ENCODE results near the gene UBE3B. TPM values are rescaled to one million over a fixed set of nuclear protein-coding genes. Genes with fewer than 3 reads are reported as not detected.
"Not testable (repeated sequence)": the region's sequence is repeated elsewhere in the genome, so short reads cannot be mapped to it uniquely, and the experiment has no call there.

The UBE3B gene
- total RNA-seq, 4 donors from 2014 or later: 53.2 to 94.1 (median 61.6) TPM

DNA sequence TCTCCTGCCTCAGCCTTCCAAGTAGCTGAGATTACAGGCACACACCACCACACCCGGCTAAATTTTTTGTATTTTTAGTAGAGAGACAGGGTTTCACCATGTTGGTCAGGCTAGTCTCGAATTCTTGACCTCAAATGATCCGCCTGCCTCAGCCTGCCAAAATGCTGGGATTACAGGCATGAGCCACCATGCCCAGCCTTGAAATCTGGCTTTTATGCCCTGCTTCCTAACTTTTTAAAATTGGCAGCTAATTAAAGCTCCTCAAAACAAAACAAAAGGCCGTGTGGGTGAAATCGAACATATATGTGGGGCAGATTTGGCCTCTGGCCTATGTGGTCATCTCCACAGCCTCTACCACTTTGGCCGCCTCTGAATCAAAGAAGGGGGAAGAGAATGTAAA is 38.3 kb upstream of the UBE3B start:
- H3K4me1 ChIP-seq: peaks cover 8% of the 10 kb centered on the region
- H3K36me3 ChIP-seq: no peaks in the 10 kb centered on the region
- no peak overlapping the region for H3K27ac ChIP-seq
- WGBS: 72% methylated on average over 6 of the region's 6 CpGs
- H3K9me3 ChIP-seq: no peaks in the 10 kb centered on the region
- no peak for DNase-seq (ENCODE audit: low spot score in 2 of 2)
- no peaks in the 10 kb centered on the region for H3K27me3 ChIP-seq
- TF ChIP-seq CTCF (IDR thresholded peaks at IDR 0.05): no peak
- TF ChIP-seq POLR2A (IDR thresholded peaks at IDR 0.05): no peak
- no peak for TF ChIP-seq EP300 (IDR thresholded peaks at IDR 0.05)
- no peak for TF ChIP-seq POLR2AphosphoS5 (IDR thresholded peaks at IDR 0.05)
- H3K4me3 ChIP-seq: no peak overlapping the region

DNA sequence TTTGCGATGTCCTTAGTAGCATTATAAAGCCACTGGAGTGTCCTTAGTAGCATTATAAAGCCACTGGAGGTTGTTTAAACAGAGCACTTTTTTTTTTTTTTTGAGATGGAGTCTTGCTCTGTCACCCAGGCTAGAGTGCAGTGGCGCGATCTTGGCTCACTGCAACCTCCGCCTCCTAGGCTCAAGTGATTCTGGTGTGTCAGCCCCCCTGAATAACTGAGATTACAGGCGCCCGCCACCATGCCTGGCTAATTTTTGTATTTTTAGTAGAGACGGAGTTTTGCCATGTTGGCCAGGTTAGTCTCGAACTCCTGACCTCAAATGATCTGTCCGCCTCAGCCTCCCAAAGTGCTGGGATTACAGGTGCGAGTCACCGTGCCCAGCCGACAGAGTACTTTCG is 37.5 kb upstream of the UBE3B start:
- DNase-seq (ENCODE audit: low spot score in 2 of 2); H3K36me3 ChIP-seq; H3K9me3 ChIP-seq; H3K4me3 ChIP-seq; H3K27ac ChIP-seq; H3K27me3 ChIP-seq: not testable (repeated sequence)
- peaks cover 13% of the 10 kb centered on the region for H3K4me1 ChIP-seq
- WGBS: 96% methylated on average over 13 of the region's 13 CpGs

DNA sequence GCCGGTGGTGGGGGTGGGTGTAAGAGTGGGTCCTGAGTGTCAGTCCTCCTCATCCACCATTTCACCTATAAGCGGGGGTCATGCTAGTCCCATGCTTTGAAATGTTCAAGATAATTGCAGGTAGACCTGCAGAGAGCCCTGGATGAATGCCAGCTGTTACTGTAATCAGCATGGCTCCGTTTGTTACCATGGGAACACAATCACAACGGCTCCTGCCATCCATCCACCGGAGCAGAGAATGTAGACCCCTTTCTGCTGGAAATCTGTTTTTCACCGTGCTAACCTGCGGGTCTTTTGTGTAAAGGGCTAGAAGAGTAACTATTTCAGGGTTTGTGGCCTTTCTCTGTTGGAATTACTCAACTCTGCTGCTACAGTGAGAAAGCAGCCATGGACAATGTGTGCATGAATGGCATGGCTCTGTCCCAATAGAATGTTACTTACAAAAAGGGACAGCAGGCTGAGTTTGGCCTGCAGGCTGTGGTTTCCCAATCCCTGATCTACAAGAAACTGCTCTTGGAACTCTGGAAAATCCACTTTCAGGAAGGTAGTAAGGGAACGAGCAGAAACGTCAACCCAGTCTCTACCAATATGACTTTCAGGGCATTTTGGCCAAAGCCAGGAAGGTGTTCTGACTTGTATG is 36.5 kb upstream of the UBE3B start:
- Histone ChIP-seq H3K36me3 (peaks cover 6% of the 10 kb centered on the region), H3K4me3 (no peak overlapping the region), H3K9me3 (no peaks in the 10 kb centered on the region), H3K27ac (no peak overlapping the region), H3K27me3 (no peaks in the 10 kb centered on the region), H3K4me1 (peaks cover 13% of the 10 kb centered on the region)
- DNase-seq (ENCODE audit: low spot score in 2 of 2): no peak
- TF ChIP-seq POLR2A (IDR thresholded peaks at IDR 0.05) (no peak), POLR2AphosphoS5 (IDR thresholded peaks at IDR 0.05) (peak in 1 of 3 donors; percentile 16), CTCF (IDR thresholded peaks at IDR 0.05) (no peak), EP300 (IDR thresholded peaks at IDR 0.05) (no peak)
- 66% methylated on average over 6 of the region's 9 CpGs for WGBS

GRCh38 chr12:109443794-109444193 is 33.6 kb upstream of the UBE3B start:
- peaks cover 27% of the 10 kb centered on the region for H3K36me3 ChIP-seq
- 61% methylated on average over 5 of the region's 5 CpGs for WGBS
- DNase-seq (ENCODE audit: low spot score in 2 of 2): no peak
- H3K27me3 ChIP-seq: no peaks in the 10 kb centered on the region
- TF ChIP-seq CTCF (IDR thresholded peaks at IDR 0.05) (no peak), POLR2AphosphoS5 (IDR thresholded peaks at IDR 0.05) (no peak), POLR2A (IDR thresholded peaks at IDR 0.05) (no peak), EP300 (IDR thresholded peaks at IDR 0.05) (no peak)
- no peaks in the 10 kb centered on the region for H3K9me3 ChIP-seq
- H3K4me1 ChIP-seq: peaks cover 13% of the 10 kb centered on the region
- H3K27ac ChIP-seq: no peak overlapping the region
- H3K4me3 ChIP-seq: no peak overlapping the region

GRCh38 chr12:109444259-109444658 is 33.2 kb upstream of the UBE3B start:
- H3K27me3 ChIP-seq: no peaks in the 10 kb centered on the region
- peaks cover 30% of the 10 kb centered on the region for H3K36me3 ChIP-seq
- no peak for DNase-seq (ENCODE audit: low spot score in 2 of 2)
- WGBS: 35% methylated on average over 6 of the region's 6 CpGs
- TF ChIP-seq POLR2A (IDR thresholded peaks at IDR 0.05) (no peak), EP300 (IDR thresholded peaks at IDR 0.05) (no peak), POLR2AphosphoS5 (IDR thresholded peaks at IDR 0.05) (no peak), CTCF (IDR thresholded peaks at IDR 0.05) (no peak)
- H3K4me3 ChIP-seq: no peak overlapping the region
- H3K9me3 ChIP-seq: no peaks in the 10 kb centered on the region
- no peak overlapping the region for H3K27ac ChIP-seq
- peaks cover 13% of the 10 kb centered on the region for H3K4me1 ChIP-seq

DNA sequence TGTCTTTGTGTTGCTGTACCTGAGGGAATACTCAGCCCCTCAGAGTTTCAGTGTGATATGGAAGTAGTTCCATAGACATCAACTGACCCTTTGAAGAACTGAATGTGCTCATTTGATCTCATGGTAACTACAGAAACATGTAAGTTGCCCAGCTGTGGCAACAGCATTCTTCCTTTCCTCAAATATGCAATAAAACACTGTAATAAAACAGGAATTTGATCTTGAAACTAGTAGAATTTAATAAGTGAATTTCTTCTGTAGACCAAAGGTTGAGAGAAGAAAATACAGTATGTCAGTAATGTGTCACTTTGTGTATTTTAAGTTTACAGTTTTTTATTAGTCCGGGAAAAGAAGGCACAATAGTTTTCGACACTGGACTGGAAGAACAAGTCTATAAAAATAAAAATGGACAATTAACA is 32.2 kb upstream of the UBE3B start:
- no peak overlapping the region for H3K27ac ChIP-seq
- peaks cover 36% of the 10 kb centered on the region for H3K36me3 ChIP-seq
- TF ChIP-seq POLR2A (IDR thresholded peaks at IDR 0.05) (no peak), CTCF (IDR thresholded peaks at IDR 0.05) (no peak), EP300 (IDR thresholded peaks at IDR 0.05) (no peak)
- H3K9me3 ChIP-seq: no peaks in the 10 kb centered on the region
- peaks cover 13% of the 10 kb centered on the region for H3K4me1 ChIP-seq
- DNase-seq (ENCODE audit: low spot score in 2 of 2): no peak
- no peak overlapping the region for H3K4me3 ChIP-seq
- H3K27me3 ChIP-seq: no peaks in the 10 kb centered on the region
- WGBS: 75% methylated on average over 2 of the region's 2 CpGs
